ENCODE results near the gene ST6GALNAC3.

Gene ST6GALNAC3

DNA sequence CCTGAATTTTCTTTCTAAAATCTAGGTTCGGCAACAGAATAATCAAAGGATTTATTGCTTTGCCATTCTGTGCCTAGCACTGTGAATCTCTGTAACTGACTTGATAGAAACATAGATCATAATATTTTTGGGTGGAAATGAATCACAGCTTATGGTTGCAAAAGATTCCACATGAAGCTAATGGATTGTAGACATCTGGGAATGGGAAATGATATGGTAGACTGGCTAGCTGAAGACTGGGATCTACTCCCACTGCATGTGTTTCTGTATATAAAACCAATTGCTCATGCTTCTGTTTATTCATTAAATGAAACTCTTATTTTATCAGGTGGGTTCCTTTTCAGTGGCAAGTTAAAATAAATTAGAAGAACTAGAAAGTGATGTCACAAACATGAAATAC, 395.6 kb downstream of the ST6GALNAC3 start:
- DNase-seq: no peak

DNA sequence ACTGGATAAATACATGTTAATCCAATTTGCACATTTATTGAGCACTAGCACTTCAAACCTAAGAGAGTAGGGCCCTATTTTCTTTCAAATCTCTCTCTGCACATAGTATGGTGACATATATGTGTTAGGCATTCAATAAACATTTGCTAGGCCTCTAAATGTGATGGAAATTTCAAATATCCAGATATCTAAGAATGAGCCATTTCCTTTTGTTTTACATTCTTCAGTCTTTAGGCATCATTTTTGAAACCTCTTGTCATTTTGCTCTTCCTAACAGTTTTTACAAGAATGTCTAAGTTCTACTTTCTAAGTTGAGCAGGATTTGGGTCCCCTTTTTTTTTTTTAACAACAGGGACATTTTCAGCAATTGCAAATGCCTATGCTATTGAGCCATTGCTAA, 397.0 kb downstream of the ST6GALNAC3 start:
- DNase-seq: no peak

DNA sequence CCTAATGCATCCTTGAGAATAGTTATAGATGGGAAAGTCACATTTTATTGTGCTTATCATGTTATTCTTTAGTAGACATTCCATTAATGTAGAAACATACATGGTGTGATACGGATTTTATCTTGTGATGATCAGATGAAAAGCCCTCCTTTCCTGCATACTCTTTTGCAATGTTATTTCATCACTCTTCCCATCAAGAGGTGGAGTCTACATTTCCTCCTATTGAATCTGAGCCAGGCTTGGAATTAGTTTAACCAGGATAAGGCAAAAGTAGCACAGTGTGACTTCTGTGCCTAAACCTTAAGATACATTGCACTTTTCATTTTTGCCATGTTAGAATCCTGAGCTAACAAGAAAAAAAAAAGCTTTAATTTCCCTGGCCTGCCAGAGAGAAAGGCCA, 399.0 kb downstream of the ST6GALNAC3 start:
- no peak for DNase-seq

DNA sequence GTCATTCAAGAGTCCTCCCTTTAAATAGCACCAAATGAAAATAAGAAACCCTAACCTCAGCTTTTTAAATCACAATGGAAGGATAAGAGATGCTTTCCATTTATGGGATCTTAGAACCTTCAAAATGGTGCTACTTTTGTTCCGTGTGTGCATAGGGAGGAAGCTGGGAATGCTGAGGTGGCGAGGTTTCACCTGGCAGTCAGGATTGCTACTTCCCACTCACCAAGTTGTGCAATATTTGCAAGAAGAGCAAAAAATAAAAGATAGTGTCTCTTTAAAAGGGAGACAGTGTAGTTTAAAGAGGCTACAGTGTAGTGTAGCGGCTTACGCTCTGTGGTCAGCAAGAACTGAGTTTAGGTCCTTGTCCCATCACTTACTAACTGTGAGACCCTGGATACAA, 400.4 kb downstream of the ST6GALNAC3 start:
- DNase-seq: no peak

DNA sequence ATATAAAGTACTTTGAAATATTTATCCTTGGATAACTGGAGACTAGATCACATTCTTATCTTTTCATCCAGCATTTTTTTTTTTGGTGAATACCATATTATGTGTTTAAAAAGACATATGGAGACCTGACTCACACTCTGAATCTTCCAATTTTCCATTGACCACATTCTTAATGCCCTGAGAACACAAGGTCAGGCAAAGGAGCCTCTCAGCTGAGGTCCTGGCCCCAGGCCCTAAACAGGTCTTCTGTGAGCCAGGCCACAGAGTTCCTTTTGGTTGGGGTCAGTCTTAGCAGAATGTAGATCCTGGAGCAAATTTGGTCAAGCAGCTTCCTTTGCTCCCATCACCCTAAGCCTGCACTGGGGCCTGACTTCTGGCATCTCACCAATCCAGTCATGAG, 402.6 kb downstream of the ST6GALNAC3 start:
- no peak for DNase-seq

DNA sequence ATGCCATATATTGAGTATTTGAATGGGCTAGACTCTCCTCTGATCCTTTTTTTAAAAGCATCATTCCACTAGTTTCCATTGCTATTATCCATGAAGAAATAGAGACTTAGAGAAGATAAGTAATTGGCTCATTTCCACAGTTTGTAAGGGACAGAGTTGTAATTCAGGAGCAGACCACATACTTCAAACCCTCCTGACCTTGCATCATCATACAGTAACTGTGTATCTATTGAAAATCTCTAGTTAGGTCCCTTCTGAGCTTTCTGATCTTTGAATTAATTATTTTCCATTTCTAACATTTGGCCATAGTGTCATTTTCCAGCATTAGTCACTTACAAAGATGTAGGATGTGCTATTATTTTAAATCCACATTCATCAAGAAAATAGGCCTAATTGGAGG, 406.3 kb downstream of the ST6GALNAC3 start:
- no peak for DNase-seq

DNA sequence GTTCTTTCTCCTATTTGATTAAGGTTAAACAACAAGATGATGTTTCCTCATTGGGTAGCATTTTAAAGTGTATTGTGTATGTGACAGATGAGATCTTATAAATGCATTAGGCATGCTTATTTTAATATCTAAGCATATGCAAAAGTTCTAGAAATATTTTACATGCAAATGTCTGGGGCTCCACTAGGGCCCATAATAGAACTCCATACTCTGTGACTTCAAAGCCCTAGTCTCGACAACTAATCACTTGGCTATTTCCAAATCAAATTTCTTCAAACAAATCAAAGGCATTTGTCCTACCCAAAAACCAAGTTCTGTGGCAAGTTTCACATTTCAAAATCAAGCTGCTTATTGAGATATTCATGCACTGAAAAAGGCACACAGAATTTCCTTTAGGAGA, 407.1 kb downstream of the ST6GALNAC3 start:
- no peak for DNase-seq

DNA sequence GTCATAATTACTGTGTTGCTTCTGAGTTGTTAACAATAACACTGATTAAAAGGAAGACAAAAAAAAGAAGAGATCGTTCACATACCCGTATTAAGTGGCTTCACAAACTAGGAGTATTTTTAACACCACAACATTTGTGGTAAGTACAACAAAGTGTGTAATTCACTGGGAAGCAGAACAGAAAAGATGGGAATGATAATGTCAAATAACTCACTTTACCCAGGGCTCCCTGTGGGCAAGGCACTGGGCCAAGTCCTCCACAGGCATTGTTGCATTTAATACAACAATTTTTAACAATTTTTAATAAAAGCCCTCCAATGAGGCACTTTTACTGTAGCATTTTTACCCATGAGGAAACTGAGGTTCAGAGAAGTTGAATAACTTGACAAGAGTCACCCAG, 407.7 kb downstream of the ST6GALNAC3 start:
- no peak for DNase-seq

DNA sequence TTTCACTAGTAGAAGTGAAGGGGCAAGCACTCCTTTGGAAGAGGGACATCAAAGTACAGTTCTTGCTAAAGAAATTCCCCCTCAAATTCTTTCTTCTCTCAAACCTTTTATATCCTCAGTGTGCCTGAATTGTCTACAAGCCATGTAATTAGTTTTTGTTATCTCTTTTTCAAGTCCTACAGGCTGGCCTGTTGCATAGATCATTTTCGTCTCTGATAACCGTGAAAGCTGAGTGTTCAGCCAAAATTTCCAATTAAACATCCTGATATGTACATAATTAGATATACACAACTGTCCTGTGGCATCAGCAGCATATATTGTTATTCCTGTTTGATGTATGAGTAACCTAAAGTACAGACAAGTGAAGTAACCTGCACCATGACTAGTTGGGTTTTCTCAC, 417.2 kb downstream of the ST6GALNAC3 start:
- DNase-seq: no peak

DNA sequence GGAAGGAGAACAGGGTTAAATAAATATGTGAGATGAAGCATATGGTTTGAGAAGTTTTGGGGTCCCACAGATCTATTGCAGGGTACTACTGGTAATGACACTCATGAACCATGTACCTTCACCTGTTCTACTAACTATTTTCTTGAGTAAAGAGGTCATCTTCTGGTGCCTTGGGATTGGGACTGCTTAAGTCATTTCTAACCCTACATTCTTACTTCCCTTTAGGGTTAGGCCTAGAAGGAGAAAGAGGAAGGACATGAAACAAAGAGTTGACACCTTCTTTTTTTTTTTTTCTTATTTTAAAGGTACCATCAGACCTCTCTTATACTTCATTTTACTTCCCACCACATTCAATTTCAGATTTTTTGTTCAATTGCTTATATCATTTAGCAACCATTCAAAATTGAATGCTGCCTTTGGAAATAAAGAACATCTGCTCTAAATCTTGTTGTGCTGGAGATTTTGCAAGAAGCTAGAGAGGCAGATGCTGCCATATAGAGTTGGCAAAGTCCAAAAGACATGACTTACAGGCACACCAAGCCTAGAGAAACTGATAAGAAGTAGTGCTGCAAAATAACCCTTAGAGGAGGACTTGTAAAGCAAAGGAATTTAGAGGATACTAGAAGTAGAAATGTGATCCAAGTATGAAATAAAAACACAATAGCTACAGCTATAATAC, 418.3 kb downstream of the ST6GALNAC3 start:
- no peak for DNase-seq

DNA sequence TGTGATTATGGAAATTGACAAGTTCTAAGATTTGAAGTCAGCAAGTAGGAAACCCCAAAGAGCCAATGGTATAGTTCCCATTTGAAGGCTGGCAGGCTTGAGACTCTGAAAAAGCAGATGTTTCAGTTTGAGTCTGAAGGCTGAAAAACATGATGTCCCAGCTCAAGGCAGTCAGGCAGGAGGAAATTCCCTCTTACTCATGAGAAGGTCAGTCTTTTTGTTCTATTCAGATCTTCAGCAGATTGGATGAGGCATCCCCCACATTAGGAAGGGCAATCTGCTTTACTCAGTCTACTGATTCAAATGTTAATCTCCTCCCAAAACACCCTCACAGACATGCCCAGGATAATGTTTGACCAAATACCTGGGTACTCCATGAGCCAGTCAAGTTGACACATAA, 420.3 kb downstream of the ST6GALNAC3 start:
- DNase-seq: no peak

DNA sequence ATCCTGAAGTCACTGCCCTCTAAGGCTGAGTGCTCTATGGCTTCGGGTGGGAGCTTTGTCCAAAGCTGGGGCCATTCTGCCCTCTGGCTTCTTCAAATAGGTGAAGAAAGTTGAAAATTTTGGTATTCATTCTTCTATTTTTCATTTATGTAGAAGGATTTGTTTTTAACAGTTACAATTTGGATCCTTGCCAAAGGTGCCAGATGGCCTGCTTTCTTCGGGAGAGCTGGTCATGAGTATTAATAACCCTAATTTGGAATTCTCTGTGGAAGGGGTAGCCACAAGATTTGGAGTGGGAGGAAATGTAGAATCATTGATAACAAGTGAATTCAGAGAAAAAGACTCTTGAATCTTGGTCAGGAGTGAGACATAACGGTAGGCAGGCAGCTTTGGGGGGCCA, 422.3 kb downstream of the ST6GALNAC3 start:
- DNase-seq: no peak

DNA sequence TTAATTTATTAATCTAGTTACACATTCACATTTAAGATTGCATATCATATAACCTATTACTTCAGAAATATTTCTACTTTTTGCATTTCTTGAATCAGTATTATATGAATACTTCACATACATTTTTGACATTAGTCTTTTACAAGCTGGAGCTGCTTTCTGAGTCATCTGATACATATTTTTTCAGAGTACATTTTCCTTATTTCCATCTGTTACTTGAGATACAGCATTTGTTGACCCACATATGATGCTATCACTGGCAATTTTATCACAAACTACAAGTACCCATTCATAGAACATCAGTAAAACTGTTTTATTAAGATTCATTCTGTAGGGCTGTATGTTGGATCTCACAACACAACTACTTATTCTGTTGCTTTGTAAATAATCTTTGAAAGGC, 425.6 kb downstream of the ST6GALNAC3 start:
- no peak for DNase-seq

DNA sequence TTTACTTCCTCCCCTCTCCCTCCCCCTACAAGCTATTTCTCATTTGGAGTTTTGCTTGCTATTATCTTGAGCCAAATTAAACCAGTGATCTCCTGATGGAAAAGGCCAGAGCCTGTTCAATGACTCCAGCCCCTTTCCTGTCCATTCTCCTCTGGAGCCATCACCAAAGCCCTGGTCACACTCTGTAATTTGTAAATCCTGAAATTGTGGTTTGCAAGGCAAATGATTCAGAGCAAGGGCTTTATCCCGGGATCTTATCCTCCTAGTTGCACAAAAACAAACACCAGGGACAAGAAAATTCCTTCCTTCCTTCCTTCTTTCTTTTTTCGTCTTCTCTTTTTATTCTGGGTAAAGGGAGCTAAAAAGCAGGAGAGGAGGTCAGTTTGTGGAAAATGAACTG, 426.6 kb downstream of the ST6GALNAC3 start:
- DNase-seq: no peak

DNA sequence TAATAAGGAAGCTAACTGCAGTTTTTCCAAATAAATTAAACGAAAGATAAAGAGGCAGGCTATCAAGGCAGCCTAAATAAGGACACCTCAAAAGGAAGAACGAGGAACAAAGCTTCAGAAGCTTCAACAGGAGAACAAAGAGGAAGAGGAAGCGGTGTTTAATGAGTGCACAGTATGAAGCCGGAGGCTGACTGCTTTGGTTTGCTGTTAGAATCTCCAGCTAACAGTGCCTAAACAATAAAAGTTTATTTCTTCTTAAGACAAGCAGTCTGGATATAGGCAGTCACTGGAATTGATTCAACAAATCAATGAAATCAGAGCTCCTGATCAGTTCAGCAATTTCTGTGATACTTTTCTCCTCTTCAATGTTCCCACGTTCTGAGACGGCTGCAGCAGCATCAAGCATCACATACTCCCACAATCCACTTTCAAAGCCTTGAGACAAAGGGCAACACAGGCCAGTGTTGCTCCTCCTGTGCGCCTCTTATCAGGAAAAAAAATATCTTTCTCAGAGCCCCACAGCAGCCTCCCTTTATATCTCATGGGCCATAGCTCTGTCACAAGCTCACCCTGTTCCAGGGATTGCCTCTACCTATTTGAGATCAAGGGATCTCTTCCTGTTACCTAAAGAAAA, 427.2 kb downstream of the ST6GALNAC3 start:
- no peak for DNase-seq

DNA sequence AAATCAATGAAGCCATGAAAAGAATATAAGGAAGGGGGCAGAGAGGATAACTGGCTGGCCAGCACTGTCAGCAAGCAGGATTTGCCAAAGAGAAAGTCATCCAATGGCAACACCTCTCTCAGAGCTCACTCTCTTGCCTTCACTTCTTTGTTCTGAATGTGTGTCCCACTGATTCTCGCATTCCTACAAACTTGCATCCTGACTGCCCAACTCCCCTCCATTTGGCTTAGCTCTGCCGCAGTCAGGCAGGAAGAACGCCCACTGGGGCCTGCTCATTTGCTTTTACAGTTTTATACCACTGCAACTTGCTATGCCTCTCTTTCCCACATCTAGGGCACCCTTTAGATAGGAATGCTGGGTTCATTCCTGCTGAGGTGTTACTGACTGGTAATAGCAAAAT, 428.6 kb downstream of the ST6GALNAC3 start:
- DNase-seq: no peak

DNA sequence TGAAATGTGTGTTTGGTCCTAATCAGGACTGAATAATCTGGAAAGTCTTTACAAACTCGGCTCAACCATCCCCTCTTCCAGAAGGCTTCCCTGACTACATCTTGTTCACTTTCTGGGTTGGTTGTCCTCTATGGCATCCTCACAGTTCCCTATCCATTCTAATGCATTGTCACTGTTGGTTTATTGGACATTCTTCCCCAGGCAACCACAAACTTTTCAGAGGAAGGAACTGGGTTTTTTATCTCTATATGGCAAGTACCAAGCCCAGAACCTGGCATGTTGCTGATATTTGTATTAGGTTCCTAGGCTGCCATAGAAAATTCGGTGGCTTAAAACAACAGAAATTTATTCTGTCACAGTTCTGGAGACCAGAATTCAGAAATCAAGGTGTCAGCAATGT, 429.2 kb downstream of the ST6GALNAC3 start:
- no peak for DNase-seq

DNA sequence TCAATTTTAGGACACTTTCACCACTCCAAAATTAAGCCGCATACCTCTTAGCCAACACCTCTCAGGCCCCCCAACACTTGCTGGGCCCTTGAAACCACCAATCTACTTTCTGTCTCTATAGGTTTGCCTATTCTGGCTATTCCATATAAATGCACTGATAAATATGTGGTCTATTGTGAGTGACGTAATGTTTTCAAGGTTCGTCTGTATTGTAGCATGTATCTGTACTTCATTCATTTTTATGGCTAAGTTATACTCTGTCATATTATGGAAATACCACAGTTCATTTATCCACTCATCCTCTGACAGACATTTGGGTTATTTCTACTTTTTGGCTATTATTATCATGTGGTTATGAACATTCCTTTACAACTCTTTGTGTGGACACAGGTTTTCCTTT, 432.8 kb downstream of the ST6GALNAC3 start:
- DNase-seq: no peak

DNA sequence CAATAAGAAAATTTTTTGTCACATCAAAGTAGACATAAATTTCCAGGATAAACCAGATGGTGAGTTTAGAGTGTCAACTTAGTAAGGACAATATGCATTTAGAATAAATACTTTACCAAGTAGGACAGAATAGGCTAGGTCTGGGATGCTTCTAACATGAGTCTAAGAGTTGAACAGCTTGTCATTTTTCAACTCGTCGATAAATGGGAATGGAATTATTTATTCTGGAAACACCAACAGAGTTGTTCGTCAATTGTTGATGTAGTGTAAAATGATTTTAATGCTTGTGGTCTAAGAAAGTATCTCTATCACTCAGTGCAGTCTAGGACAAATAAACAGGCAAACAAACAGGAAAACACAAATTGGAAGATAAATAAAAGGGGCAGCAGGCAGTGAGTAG, 434.3 kb downstream of the ST6GALNAC3 start:
- DNase-seq: no peak

DNA sequence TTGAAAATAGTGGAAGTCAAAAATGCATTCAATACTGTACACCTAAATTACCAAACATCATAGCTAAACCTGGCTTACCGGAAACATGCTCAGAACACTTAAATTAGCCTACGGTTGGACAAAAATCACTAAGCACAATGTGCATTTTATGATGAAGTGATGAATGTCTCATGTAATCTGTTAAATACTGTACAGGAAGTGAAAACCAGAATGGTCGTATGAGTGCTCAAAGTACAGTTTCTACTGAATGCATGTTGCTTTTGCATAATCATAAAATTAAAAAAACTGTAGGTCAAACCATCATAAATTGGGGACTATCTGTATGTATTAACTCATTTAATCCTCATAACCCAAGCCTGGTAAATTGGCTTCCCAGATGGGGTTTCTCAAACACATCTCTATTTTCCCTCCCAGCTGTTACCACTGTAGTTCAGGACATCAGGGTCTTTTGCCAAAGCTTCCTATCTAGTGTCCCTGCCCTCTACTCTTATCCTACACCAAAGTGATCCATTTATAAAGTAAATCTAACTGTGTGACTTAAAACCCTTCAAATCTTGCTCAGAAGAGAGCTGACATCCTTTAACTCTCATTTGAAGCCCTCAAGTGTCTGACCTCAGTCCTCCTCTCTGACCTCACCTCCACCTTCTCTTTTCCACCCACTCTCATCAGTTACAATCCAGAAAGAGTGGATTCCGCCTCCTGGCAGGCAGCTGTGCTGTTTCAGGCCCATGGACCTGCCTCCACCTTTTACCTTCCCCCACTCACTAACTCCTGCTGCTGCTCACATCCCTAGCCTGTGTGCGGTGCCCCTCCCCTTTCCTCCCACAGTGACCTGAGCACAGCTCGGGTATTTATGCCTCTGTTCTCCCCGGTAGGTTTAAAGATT, 436.4 kb downstream of the ST6GALNAC3 start:
- DNase-seq: peak; percentile 49

DNA sequence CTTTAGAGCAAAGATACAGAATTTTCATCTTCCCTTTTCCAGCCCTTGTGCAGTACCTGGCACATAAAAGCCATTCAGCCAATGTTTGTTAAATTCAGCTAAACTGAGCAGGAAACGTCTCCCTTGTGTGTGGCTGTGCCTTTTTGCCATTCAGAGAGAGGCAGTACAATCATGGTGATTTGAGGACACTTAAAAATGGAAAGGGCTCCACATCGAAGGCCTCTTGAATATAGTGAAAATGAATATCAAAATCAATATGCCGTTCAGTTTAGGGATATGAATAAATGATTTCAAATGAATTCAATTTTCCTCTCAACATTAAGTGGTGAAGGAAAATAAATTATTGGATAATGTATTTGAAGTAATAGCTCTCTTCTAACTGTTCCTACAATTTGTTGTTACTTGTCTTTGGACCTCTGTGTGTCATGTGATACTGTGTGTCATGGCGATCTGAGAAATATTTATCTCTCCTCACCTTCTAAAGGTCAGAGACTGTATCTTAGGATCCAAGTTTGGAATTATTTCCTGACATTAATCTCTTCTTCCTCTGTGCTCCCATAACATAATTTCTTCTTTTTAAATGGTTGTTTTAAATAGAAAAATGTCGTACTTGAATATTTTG, 437.1 kb downstream of the ST6GALNAC3 start:
- DNase-seq: no peak

DNA sequence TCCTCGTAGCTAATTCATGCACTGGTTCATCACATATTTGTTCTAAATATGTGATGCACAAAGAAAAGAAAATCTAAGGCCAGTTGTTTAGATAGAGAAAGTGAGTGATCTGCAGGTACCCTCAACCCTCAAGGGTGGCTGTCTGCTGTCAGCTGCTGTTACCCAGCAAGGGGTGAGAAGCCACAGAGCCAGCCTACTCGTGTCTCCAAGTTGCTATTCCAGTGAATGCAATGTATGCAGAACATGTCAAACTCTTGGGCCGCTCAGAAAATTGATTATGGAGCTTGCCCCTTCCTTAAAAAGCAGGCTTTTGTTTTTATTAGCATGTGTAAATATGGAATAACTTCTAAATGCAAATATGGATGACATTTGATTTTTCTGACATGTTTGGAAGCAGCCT, 456.4 kb downstream of the ST6GALNAC3 start:
- no peak for DNase-seq

DNA sequence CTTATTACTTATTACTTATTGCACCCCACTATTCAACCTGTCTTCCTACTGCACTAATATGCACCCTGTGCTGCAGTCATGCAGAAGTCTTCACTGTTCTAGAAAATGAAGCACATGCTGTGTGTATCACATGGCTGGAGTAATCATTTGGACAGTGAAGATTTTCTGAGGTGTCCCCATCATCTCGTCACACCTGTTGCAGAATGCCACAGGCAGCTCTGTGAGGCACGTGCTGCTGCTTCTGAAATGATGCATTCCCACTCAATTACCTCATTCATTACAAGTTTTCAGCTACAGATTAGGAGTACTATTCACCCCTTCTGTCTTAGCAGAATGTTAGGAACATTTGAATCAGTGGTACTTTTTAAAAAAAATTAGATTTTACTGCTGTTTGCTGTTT, 467.1 kb downstream of the ST6GALNAC3 start:
- DNase-seq: no peak

DNA sequence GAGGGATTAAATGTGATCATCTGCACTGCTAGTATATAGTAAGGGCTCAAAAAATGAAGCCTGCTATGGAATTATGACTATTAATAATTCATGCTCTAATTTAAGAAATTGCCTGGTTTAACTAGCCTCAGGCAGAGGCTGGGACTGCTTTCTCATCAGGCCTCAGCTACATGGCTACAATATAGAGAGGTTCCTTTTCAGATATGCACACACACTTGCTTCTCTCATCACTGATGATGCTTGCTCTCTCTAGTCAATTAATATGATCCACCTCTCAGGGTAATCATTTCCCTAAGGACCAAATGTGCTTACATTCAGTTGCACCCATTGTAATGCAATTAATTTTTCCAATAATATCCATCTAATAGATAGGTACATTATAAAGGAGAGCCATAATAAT, 467.8 kb downstream of the ST6GALNAC3 start:
- DNase-seq: peak; percentile 49
